Middle frontal gyrus (tissue), 1 donor: ENCODE data around the gene CAV1.

Source experiments
- DNase-seq: peaks from one replicate; pipeline ENCODE4 v3.0.0-alpha.2; 2015; ENCODE audit warnings: low spot score; ENCODE audit errors: extremely low spot score

The CAV1 gene

GRCh38 chr7:116610210-116610609, 85.4 kb downstream of the CAV1 start:
- DNase-seq = no peak

- DNase-seq = no peak
Observed at GRCh38 chr7:116610721-116611120, 85.9 kb downstream of the CAV1 start.
